ENCODE results near the gene R3HDM2. TPM values are rescaled to one million over a fixed set of nuclear protein-coding genes. Genes with fewer than 3 reads are reported as not detected.
A peak's percentile ranks its signal among the peaks of the same experiment; 100 is the strongest.

R3HDM2 gene
- total RNA-seq, 2 experiments from 2014 or later, result 25.8 to 47.2 TPM

DNA sequence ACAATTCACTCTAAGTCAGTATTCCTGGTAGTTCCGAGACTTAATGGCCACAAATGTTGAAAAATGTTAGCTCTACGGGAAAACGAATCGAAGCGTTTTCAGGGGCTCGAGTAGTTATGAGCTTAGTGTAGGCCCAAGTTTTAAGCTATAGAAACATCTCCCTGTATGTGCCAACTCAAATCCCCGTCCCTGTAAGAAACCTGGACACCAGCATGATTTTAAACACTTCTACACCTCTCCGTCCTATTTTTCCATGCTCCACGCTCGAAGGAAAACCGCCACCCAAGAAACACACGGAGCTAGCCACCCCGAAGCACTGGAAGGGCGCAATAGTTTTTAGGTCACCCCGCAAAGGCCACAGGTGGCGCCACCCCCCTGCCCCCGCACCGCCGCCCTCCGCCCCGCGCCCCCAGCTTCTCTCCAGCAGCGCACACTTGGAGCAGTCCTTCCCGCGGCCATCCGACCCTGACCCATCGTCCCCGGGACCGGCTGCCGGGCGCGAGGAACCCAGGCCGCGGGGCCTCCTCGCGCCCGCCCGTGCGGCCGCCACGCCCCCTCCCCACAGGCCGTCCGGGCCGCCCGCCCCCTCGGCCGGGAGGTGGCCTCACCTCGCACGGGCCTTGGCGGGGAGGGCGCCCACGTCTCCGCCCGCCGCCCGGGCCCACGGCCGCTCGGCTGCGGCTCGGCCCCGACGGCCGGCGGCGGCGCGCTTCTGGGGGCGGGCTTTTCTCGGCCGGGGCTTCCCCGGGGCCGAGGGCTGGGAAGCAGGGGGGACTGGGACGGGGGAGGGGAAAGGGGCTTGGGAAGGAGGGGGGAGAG lies 522 bp downstream of the R3HDM2 start:
- H3K4me3 ChIP-seq (ENCODE audit: low read depth, low read length, poor library complexity, severe bottlenecking), result peak overlapping the region; percentile 70
- TF ChIP-seq, protein P1, sequence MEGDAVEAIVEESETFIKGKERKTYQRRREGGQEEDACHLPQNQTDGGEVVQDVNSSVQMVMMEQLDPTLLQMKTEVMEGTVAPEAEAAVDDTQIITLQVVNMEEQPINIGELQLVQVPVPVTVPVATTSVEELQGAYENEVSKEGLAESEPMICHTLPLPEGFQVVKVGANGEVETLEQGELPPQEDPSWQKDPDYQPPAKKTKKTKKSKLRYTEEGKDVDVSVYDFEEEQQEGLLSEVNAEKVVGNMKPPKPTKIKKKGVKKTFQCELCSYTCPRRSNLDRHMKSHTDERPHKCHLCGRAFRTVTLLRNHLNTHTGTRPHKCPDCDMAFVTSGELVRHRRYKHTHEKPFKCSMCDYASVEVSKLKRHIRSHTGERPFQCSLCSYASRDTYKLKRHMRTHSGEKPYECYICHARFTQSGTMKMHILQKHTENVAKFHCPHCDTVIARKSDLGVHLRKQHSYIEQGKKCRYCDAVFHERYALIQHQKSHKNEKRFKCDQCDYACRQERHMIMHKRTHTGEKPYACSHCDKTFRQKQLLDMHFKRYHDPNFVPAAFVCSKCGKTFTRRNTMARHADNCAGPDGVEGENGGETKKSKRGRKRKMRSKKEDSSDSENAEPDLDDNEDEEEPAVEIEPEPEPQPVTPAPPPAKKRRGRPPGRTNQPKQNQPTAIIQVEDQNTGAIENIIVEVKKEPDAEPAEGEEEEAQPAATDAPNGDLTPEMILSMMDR (conservative IDR thresholded peaks at IDR 0.05; ENCODE audit: low read length), result no peak
- no peak for TF ChIP-seq EZH2phosphoT487 (IDR thresholded peaks at IDR 0.05; ENCODE audit: borderline replicate concordance, low read depth, low read length)
- BruUV-seq (replicated peaks), result no TSS peak
- 0 out of 2 replicates have a peak, but pooled peaks cover 4% of the 10 kb centered on the region for H3K36me3 ChIP-seq (ENCODE audit: insufficient read depth, low read length)
- intact Hi-C loops (cut with micrococcal nuclease; ENCODE audit: unreplicated experiment), result no loop called here
- peak overlapping the region; percentile 59 for H3K27ac ChIP-seq (ENCODE audit: low read depth, low read length, poor library complexity, severe bottlenecking)
- H3K79me2 ChIP-seq (ENCODE audit: insufficient read depth, low read depth, low read length), result peaks cover 14% of the 10 kb centered on the region
- peak overlapping the region; percentile 81 for H3K4me2 ChIP-seq (ENCODE audit: low read length)
- H3K9me3 ChIP-seq (ENCODE audit: low read length), result no peaks in the 10 kb centered on the region
- H2AFZ ChIP-seq (ENCODE audit: low read length), result no peak overlapping the region; the same call in 1 of the 2 replicates
- CTCF ChIA-PET (ENCODE audit: unreplicated experiment), result interaction anchor here (1.0 to 1.2 kb wide), 3 partner anchors 9 to 28 kb away, joined by 3 to 12 read pairs (median 5); partner anchors contain the start of gene INHBE
- DNase-seq (ENCODE audit: low spot score), result peak; percentile 78
- H3K9me2 ChIP-seq (ENCODE audit: insufficient read depth, low read length), result no peaks in the 10 kb centered on the region
- no peaks in the 10 kb centered on the region for H4K20me1 ChIP-seq (ENCODE audit: insufficient read depth, low read length)
- POLR2A ChIA-PET, result interaction anchor here (0.8 to 1.9 kb wide), 7 partner anchors 10 to 93 kb away, joined by 3 to 6 read pairs (median 4); no protein-coding TSS in a partner anchor
- H3K4me1 ChIP-seq (ENCODE audit: insufficient read depth, low read length, poor library complexity, severe bottlenecking), result peaks cover 29% of the 10 kb centered on the region

GRCh38 chr12:57429473-57430111 lies 1.3 kb downstream of the R3HDM2 start:
- Histone ChIP-seq H3K36me3 (ENCODE audit: insufficient read depth, low read length) (peaks cover 8% of the 10 kb centered on the region; the same call in 1 of the 2 replicates), H3K27ac (ENCODE audit: low read depth, low read length, poor library complexity, severe bottlenecking) (peak overlapping the region; percentile 59), H3K9me2 (ENCODE audit: insufficient read depth, low read length) (no peaks in the 10 kb centered on the region), H3K9me3 (ENCODE audit: low read length) (no peaks in the 10 kb centered on the region), H3K4me1 (ENCODE audit: insufficient read depth, low read length, poor library complexity, severe bottlenecking) (peaks cover 24% of the 10 kb centered on the region), H3K4me3 (ENCODE audit: low read depth, low read length, poor library complexity, severe bottlenecking) (peak overlapping the region; percentile 70), H3K4me2 (ENCODE audit: low read length) (peak overlapping the region; percentile 81), H3K79me2 (ENCODE audit: insufficient read depth, low read depth, low read length) (peaks cover 14% of the 10 kb centered on the region), H2AFZ (ENCODE audit: low read length) (no peak overlapping the region; the same call in 1 of the 2 replicates), H4K20me1 (ENCODE audit: insufficient read depth, low read length) (no peaks in the 10 kb centered on the region)
- ChIA-PET POLR2A (interaction anchor here (0.6 to 1.9 kb wide), 8 partner anchors 9 to 704 kb away, joined by 3 to 6 read pairs (median 4); no protein-coding TSS in a partner anchor), CTCF (ENCODE audit: unreplicated experiment) (interaction anchor here (1.0 to 1.2 kb wide), 3 partner anchors 8 to 29 kb away, joined by 3 to 12 read pairs (median 5); partner anchors contain the start of gene INHBE)
- no peak for TF ChIP-seq EZH2phosphoT487 (IDR thresholded peaks at IDR 0.05; ENCODE audit: borderline replicate concordance, low read depth, low read length)
- TF ChIP-seq, protein P1 (conservative IDR thresholded peaks at IDR 0.05; ENCODE audit: low read length), result no peak
- DNase-seq (ENCODE audit: low spot score), result no peak
- BruUV-seq (replicated peaks), result TSS peak; percentile 88
- intact Hi-C loops (cut with micrococcal nuclease; ENCODE audit: unreplicated experiment), result no loop called here
